WERI-Rb-1 (cell line): ENCODE data around the gene CD99.

Source experiments
- DNase-seq: peaks from one replicate; pipeline ENCODE4 v3.0.0-alpha.2; 2020
- H3K27ac ChIP-seq: fragments of 250-450 bp; sonication (Bioruptor Pico); 2 replicates; pipeline ENCODE4 v1.5.1; 2020; ENCODE audit warnings: mild to moderate bottlenecking, moderate library complexity
- H3K27me3 ChIP-seq: fragments of 250-450 bp; sonication (Bioruptor Pico); 2 replicates; pipeline ENCODE4 v1.5.1; 2021; ENCODE audit warnings: mild to moderate bottlenecking, low read depth, moderate library complexity; ENCODE audit not compliant: insufficient read depth, severe bottlenecking
- H3K36me3 ChIP-seq: fragments of 250-450 bp; sonication (Bioruptor Pico); 2 replicates; pipeline ENCODE4 v1.5.1; 2020; ENCODE audit warnings: mild to moderate bottlenecking, moderate library complexity
- H3K4me3 ChIP-seq: 2 replicates; pipeline ENCODE4 v1.5.1; 2011; ENCODE audit warnings: low read depth, mild to moderate bottlenecking, control low read depth, low read length
- H3K9me3 ChIP-seq: fragments of 250-450 bp; sonication (Bioruptor Pico); 2 replicates; pipeline ENCODE4 v1.5.1; 2021; ENCODE audit warnings: mild to moderate bottlenecking, moderate library complexity; ENCODE audit not compliant: severe bottlenecking
- TF ChIP-seq, protein P1 (sequence below): IDR thresholded peaks from 2 replicates; pipeline ENCODE4 v1.5.1; 2011; ENCODE audit warnings: low read depth, mild to moderate bottlenecking, control low read depth, inconsistent platforms, low read length

CD99 gene

DNA sequence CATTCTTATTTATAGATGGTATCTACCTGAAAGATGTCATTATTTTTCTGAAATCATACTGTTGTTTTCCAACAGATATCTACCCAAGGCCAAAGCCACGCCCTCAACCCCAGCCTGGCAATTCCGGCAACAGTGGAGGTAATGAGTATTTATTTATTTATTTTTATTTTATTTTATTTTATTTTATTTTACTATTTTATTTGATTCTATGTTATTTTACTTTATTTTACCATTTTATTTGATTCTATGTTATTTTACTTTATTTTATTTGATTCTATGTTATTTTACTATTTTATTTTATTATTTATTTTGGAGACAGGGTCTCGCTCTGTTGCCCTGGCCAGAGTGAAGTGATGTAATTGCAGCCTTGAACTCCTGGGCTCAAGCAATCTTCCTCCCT, 98.5 kb downstream of the CD99 start:
- Histone ChIP-seq H3K27me3 (no peaks in the 10 kb centered on the region), H3K4me3 (no peak overlapping the region), H3K27ac (no peak overlapping the region), H3K9me3 (no peaks in the 10 kb centered on the region), H3K36me3 (no peaks in the 10 kb centered on the region)
- DNase-seq: no peak
- TF ChIP-seq, protein P1, sequence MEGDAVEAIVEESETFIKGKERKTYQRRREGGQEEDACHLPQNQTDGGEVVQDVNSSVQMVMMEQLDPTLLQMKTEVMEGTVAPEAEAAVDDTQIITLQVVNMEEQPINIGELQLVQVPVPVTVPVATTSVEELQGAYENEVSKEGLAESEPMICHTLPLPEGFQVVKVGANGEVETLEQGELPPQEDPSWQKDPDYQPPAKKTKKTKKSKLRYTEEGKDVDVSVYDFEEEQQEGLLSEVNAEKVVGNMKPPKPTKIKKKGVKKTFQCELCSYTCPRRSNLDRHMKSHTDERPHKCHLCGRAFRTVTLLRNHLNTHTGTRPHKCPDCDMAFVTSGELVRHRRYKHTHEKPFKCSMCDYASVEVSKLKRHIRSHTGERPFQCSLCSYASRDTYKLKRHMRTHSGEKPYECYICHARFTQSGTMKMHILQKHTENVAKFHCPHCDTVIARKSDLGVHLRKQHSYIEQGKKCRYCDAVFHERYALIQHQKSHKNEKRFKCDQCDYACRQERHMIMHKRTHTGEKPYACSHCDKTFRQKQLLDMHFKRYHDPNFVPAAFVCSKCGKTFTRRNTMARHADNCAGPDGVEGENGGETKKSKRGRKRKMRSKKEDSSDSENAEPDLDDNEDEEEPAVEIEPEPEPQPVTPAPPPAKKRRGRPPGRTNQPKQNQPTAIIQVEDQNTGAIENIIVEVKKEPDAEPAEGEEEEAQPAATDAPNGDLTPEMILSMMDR: no peak
